Measurements from ENCODE around the gene PTPN7. TPM values are rescaled to one million over a fixed set of nuclear protein-coding genes. Genes with fewer than 3 reads are reported as not detected.

The PTPN7 gene
- polyA plus RNA-seq, 1 donor (not counting 4 experiments of a cell fraction or from before 2014, with no cell fraction given): 0.10 TPM

GRCh38 chr1:202194328-202194648, 33.9 kb upstream of the PTPN7 start:
- H3K36me3 ChIP-seq (ENCODE audit: control insufficient read depth in 2 of 2, extremely low read depth in 1 of 2, insufficient read depth in 2 of 2, low read length in 2 of 2): no peaks in the 10 kb centered on the region
- no peak overlapping the region for H3K4me2 ChIP-seq (ENCODE audit: control insufficient read depth, extremely low read depth, insufficient read depth, low read depth, low read length)
- H3K27me3 ChIP-seq (ENCODE audit: control insufficient read depth, extremely low read depth, insufficient read depth, low read length): peaks cover 17% of the 10 kb centered on the region
- TF ChIP-seq CTCF (optimal IDR thresholded peaks at IDR 0.05 in 1 of 3, IDR thresholded peaks at IDR 0.05 in 1 of 3, conservative IDR thresholded peaks at IDR 0.05 in 1 of 3; ENCODE audit: extremely low read depth in 1 of 3, insufficient read depth in 2 of 3, low read length in 3 of 3) (no peak), EZH2 (IDR thresholded peaks at IDR 0.05; ENCODE audit: low read length) (no peak)
- H3K4me3 ChIP-seq (ENCODE audit: control insufficient read depth in 2 of 3, extremely low read depth in 1 of 3, insufficient read depth in 2 of 3, low read depth in 1 of 3, low read length in 3 of 3): no peak overlapping the region
- H3K9ac ChIP-seq (ENCODE audit: control insufficient read depth, extremely low read depth, insufficient read depth, low read length): no peak overlapping the region
- H3K79me2 ChIP-seq (ENCODE audit: control insufficient read depth, insufficient read depth, low read length): no peaks in the 10 kb centered on the region
- dilution Hi-C loops (cut with MboI; ENCODE audit: extremely low pct_ligation_motif_present, low sequenced_read_pairs): no loop called here
- peaks cover 3% of the 10 kb centered on the region for H4K20me1 ChIP-seq (ENCODE audit: control insufficient read depth, extremely low read depth, insufficient read depth, low read length)
- H2AFZ ChIP-seq (ENCODE audit: control insufficient read depth, low read length): no peak overlapping the region
- no peak for DNase-seq (ENCODE audit: low read depth, low spot score)
- no peak for FAIRE-seq
- H3K9me1 ChIP-seq (ENCODE audit: control insufficient read depth, extremely low read depth, insufficient read depth, low read length): no peaks in the 10 kb centered on the region
- H3K9me3 ChIP-seq (ENCODE audit: control insufficient read depth, low read depth, low read length): no peaks in the 10 kb centered on the region
- peaks cover 9% of the 10 kb centered on the region for H3K4me1 ChIP-seq (ENCODE audit: control insufficient read depth, extremely low read depth, insufficient read depth, low read length)
- no peak overlapping the region for H3K27ac ChIP-seq (ENCODE audit: control insufficient read depth, insufficient read depth, low read length)

- Histone ChIP-seq H3K27me3 (ENCODE audit: control insufficient read depth, extremely low read depth, insufficient read depth, low read length) (peaks cover 17% of the 10 kb centered on the region), H3K9me1 (ENCODE audit: control insufficient read depth, extremely low read depth, insufficient read depth, low read length) (no peaks in the 10 kb centered on the region), H2AFZ (ENCODE audit: control insufficient read depth, low read length) (no peak within 1 kb of the TSS), H3K4me3 (ENCODE audit: control insufficient read depth in 2 of 3, extremely low read depth in 1 of 3, insufficient read depth in 2 of 3, low read depth in 1 of 3, low read length in 3 of 3) (peak within 1 kb of the TSS in 2 of 3 experiments; percentile 22 to 34), H4K20me1 (ENCODE audit: control insufficient read depth, extremely low read depth, insufficient read depth, low read length) (peaks cover 3% of the 10 kb centered on the region), H3K9ac (ENCODE audit: control insufficient read depth, extremely low read depth, insufficient read depth, low read length) (no peak within 1 kb of the TSS), H3K79me2 (ENCODE audit: control insufficient read depth, insufficient read depth, low read length) (no peaks in the 10 kb centered on the region), H3K4me1 (ENCODE audit: control insufficient read depth, extremely low read depth, insufficient read depth, low read length) (peaks cover 4% of the 10 kb centered on the region), H3K4me2 (ENCODE audit: control insufficient read depth, extremely low read depth, insufficient read depth, low read depth, low read length) (peak within 1 kb of the TSS; percentile 78), H3K27ac (ENCODE audit: control insufficient read depth, insufficient read depth, low read length) (no peak within 1 kb of the TSS), H3K9me3 (ENCODE audit: control insufficient read depth, low read depth, low read length) (no peaks in the 10 kb centered on the region), H3K36me3 (ENCODE audit: control insufficient read depth in 2 of 2, extremely low read depth in 1 of 2, insufficient read depth in 2 of 2, low read length in 2 of 2) (no peaks in the 10 kb centered on the region)
- no peak for DNase-seq (ENCODE audit: low read depth, low spot score)
- TF ChIP-seq CTCF (optimal IDR thresholded peaks at IDR 0.05 in 1 of 3, IDR thresholded peaks at IDR 0.05 in 1 of 3, conservative IDR thresholded peaks at IDR 0.05 in 1 of 3; ENCODE audit: extremely low read depth in 1 of 3, insufficient read depth in 2 of 3, low read length in 3 of 3) (peak in 1 of 3 experiments; percentile 15), EZH2 (IDR thresholded peaks at IDR 0.05; ENCODE audit: low read length) (no peak)
- dilution Hi-C loops (cut with MboI; ENCODE audit: extremely low pct_ligation_motif_present, low sequenced_read_pairs): no loop called here
- FAIRE-seq: peak; percentile 34
Observed at GRCh38 chr1:202193614-202194327, 33.4 kb upstream of the PTPN7 start, which contains the start of gene LGR6. LGR6 (plus strand) TSS chr1:202193799; CDS start chr1:202193990, 191 bp downstream.
